Thoracic aorta (tissue), 2 donors: ENCODE data around the gene FAM83D. TPM values are rescaled to one million over a fixed set of nuclear protein-coding genes. Genes with fewer than 3 reads are reported as not detected.

Experiments used
- ATAC-seq: fragments of 150-250 bp; one replicate; pipeline ENCODE4 v1.8.0; 2017; ENCODE audit warnings: low read depth; ENCODE audit not compliant: insufficient number of reproducible peaks, low FRiP score
- DNase-seq: peaks from one replicate; pipeline ENCODE4 v3.0.0-alpha.2; 2020; ENCODE audit warnings: low spot score
- H3K27ac ChIP-seq, 2 donors: fragments of 200-600 bp; sonication (generic); 1 replicate in 1 of 2; 2 replicates in 1 of 2; pipeline ENCODE4 v1.5.1; 2016; ENCODE audit warnings: mild to moderate bottlenecking in 2 of 2, moderate library complexity in 2 of 2
- H3K27me3 ChIP-seq: fragments of 200-600 bp; sonication (generic); replicated peaks from 2 replicates; pipeline ENCODE4 v1.6.0; 2016; ENCODE audit warnings: mild to moderate bottlenecking; ENCODE audit not compliant: insufficient read depth
- H3K36me3 ChIP-seq: fragments of 200-600 bp; sonication (generic); one replicate; pipeline ENCODE4 v1.5.1; 2016
- H3K4me1 ChIP-seq, 2 donors: fragments of 200-600 bp; sonication (generic); 1 replicate in 1 of 2; 2 replicates in 1 of 2; pipeline versions ENCODE4 v1.5.1 to v1.6.0; 2016; ENCODE audit warnings: low read depth in 2 of 2, mild to moderate bottlenecking in 1 of 2; ENCODE audit not compliant: control insufficient read depth in 1 of 2
- H3K4me3 ChIP-seq: fragments of 200-600 bp; sonication (generic); 2 replicates; pipeline ENCODE4 v1.5.1; 2016; ENCODE audit warnings: mild to moderate bottlenecking
- H3K9me3 ChIP-seq: fragments of 200-600 bp; sonication (generic); 2 replicates; pipeline ENCODE4 v1.5.1; 2016
- CTCF ChIP-seq: fragments of 200-600 bp; sonication (generic); IDR thresholded peaks from one replicate; pipeline ENCODE4 v1.5.1; 2019; ENCODE audit warnings: antibody characterized with exemption
- total RNA-seq, 2 donors: library from RNA; depleted of rRNA; stranded (reverse); fragments of >200 nt; gene quantifications; one replicate each; pipeline versions ENCODE4 v1.1.0 to v1.2.3, GENCODE V29; 2016

The FAM83D gene
- total RNA-seq, 2 donors from 2014 or later, result 5.7 to 6.6 TPM

GRCh38 chr20:38968090-38968489 lies 41.9 kb downstream of the FAM83D start:
- H3K9me3 ChIP-seq, result no peaks in the 10 kb centered on the region
- no peaks in the 10 kb centered on the region for H3K27me3 ChIP-seq
- ATAC-seq (no peak), DNase-seq (no peak)
- TF ChIP-seq CTCF, result no peak
- no peak overlapping the region for H3K4me3 ChIP-seq
- peaks cover 5% of the 10 kb centered on the region for H3K36me3 ChIP-seq
- H3K4me1 ChIP-seq, result peaks cover 2 to 6% of the 10 kb centered on the region in 2 donors
- H3K27ac ChIP-seq, result no peak overlapping the region

GRCh38 chr20:38969708-38970107 lies 43.5 kb downstream of the FAM83D start:
- peaks cover 5% of the 10 kb centered on the region for H3K36me3 ChIP-seq
- H3K9me3 ChIP-seq, result no peaks in the 10 kb centered on the region
- DNase-seq, result no peak
- ATAC-seq, result no peak
- no peaks in the 10 kb centered on the region for H3K27me3 ChIP-seq
- H3K4me1 ChIP-seq, result no peaks in the 10 kb centered on the region
- no peak overlapping the region for H3K27ac ChIP-seq
- H3K4me3 ChIP-seq, result no peak overlapping the region
- TF ChIP-seq CTCF, result no peak

GRCh38 chr20:38970302-38970701 lies 44.1 kb downstream of the FAM83D start:
- no peak for TF ChIP-seq CTCF
- peaks cover 5% of the 10 kb centered on the region for H3K36me3 ChIP-seq
- H3K27ac ChIP-seq, result no peak overlapping the region
- DNase-seq (no peak), ATAC-seq (no peak)
- no peaks in the 10 kb centered on the region for H3K4me1 ChIP-seq
- no peaks in the 10 kb centered on the region for H3K9me3 ChIP-seq
- no peak overlapping the region for H3K4me3 ChIP-seq
- H3K27me3 ChIP-seq, result no peaks in the 10 kb centered on the region

- no peak for ATAC-seq
- Histone ChIP-seq H3K36me3 (peaks cover 5% of the 10 kb centered on the region), H3K4me1 (peaks cover 3% of the 10 kb centered on the region in 2 donors), H3K4me3 (no peak overlapping the region), H3K9me3 (no peaks in the 10 kb centered on the region), H3K27ac (no peak overlapping the region), H3K27me3 (no peaks in the 10 kb centered on the region)
- TF ChIP-seq CTCF, result no peak
- DNase-seq, result no peak
These were observed 46.9 kb downstream of the FAM83D start for GRCh38 chr20:38973107-38973506.

- H3K4me3 ChIP-seq, result no peak overlapping the region
- H3K27ac ChIP-seq, result no peak overlapping the region
- peaks cover 5% of the 10 kb centered on the region for H3K36me3 ChIP-seq
- TF ChIP-seq CTCF, result no peak
- H3K27me3 ChIP-seq, result no peaks in the 10 kb centered on the region
- no peak for ATAC-seq
- peaks cover 5 to 8% of the 10 kb centered on the region in 2 donors for H3K4me1 ChIP-seq
- H3K9me3 ChIP-seq, result no peaks in the 10 kb centered on the region
- no peak for DNase-seq
These were observed 47.4 kb downstream of the FAM83D start for GRCh38 chr20:38973645-38974044.
